Mammary epithelial cell (primary cell): ENCODE data around the gene SERPINB5.

Experiments
- EZH2 ChIP-seq: IDR thresholded peaks from 2 replicates; pipeline ENCODE4 v1.6.1; 2012; ENCODE audit warnings: low read length, inconsistent platforms, borderline replicate concordance
- TF ChIP-seq, protein P1 (sequence below), 2 donors: IDR thresholded peaks in 1 of 2; conservative IDR thresholded peaks in 1 of 2; 2 replicates each; pipeline ENCODE4 v1.5.1; 2011 to 2012; ENCODE audit warnings: inconsistent platforms in 2 of 2, low read length in 2 of 2, mild to moderate bottlenecking in 2 of 2, control low read depth in 1 of 2, low read depth in 1 of 2; ENCODE audit not compliant: insufficient read depth in 1 of 2; ENCODE audit errors: extremely low read depth in 1 of 2

DNA sequence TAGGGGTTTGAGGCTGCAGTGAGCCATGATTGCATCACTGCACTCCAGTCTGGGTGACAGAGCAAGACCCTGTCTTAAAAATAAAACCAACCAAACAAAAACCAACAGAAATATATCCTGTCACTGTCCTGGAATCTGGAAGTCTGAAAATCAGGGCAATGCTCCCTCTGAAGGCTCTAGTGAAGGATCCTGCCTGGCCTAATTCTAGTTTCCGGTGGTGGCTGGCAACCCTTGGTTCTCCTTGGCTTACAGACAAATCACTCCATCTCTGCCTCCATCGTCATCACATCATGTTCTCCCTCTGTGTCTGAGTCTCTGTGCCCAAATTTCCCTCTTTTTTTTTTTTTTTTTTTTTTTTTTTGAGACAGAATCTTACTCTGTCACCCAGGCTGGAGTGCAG is 38.6 kb upstream of the SERPINB5 start:
- TF ChIP-seq, protein P1, sequence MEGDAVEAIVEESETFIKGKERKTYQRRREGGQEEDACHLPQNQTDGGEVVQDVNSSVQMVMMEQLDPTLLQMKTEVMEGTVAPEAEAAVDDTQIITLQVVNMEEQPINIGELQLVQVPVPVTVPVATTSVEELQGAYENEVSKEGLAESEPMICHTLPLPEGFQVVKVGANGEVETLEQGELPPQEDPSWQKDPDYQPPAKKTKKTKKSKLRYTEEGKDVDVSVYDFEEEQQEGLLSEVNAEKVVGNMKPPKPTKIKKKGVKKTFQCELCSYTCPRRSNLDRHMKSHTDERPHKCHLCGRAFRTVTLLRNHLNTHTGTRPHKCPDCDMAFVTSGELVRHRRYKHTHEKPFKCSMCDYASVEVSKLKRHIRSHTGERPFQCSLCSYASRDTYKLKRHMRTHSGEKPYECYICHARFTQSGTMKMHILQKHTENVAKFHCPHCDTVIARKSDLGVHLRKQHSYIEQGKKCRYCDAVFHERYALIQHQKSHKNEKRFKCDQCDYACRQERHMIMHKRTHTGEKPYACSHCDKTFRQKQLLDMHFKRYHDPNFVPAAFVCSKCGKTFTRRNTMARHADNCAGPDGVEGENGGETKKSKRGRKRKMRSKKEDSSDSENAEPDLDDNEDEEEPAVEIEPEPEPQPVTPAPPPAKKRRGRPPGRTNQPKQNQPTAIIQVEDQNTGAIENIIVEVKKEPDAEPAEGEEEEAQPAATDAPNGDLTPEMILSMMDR (conservative IDR thresholded peaks at IDR 0.05 in 1 of 2, IDR thresholded peaks at IDR 0.05 in 1 of 2; ENCODE audit: extremely low read depth in 1 of 2, insufficient read depth in 1 of 2, low read depth in 1 of 2, low read length in 2 of 2) = no peak
- TF ChIP-seq EZH2 = no peak
